CD4-positive, alpha-beta T cell treated with Interleukin-6 at 100 ng/mL for 8 hours (primary cell): Measurements from ENCODE around the gene NDFIP2.

Experiments used
- DNase-seq: peaks from one replicate; pipeline ENCODE4 v3.0.0-alpha.2; 2020; ENCODE audit warnings: mixed read lengths, low spot score

The NDFIP2 gene

GRCh38 chr13:79497064-79497463 lies 16.1 kb downstream of the NDFIP2 start:
- DNase-seq: no peak

- DNase-seq: no peak
These were observed 16.9 kb downstream of the NDFIP2 start for GRCh38 chr13:79497852-79498251.

- DNase-seq: no peak
These were observed 19.9 kb downstream of the NDFIP2 start for GRCh38 chr13:79500829-79501228.

- DNase-seq: no peak
These were observed 20.7 kb downstream of the NDFIP2 start for GRCh38 chr13:79501538-79502232.

GRCh38 chr13:79502859-79503468 lies 22.0 kb downstream of the NDFIP2 start:
- no peak for DNase-seq

GRCh38 chr13:79503473-79504017 lies 22.6 kb downstream of the NDFIP2 start:
- no peak for DNase-seq

- DNase-seq: no peak
These were observed 27.4 kb downstream of the NDFIP2 start for GRCh38 chr13:79508224-79508961.

GRCh38 chr13:79511611-79512010 lies 30.7 kb downstream of the NDFIP2 start:
- DNase-seq: no peak

GRCh38 chr13:79512950-79513349 lies 32.0 kb downstream of the NDFIP2 start:
- DNase-seq: no peak

GRCh38 chr13:79516595-79516994 lies 35.6 kb downstream of the NDFIP2 start:
- no peak for DNase-seq

- DNase-seq: no peak
These were observed 38.3 kb downstream of the NDFIP2 start for GRCh38 chr13:79519255-79519654.

- DNase-seq: no peak
These were observed 41.6 kb downstream of the NDFIP2 start for GRCh38 chr13:79522583-79522982.

GRCh38 chr13:79525064-79525857 lies 44.3 kb downstream of the NDFIP2 start:
- no peak for DNase-seq

- DNase-seq: no peak
These were observed 46.7 kb downstream of the NDFIP2 start for GRCh38 chr13:79527698-79528097.

GRCh38 chr13:79528356-79528755 lies 47.4 kb downstream of the NDFIP2 start:
- no peak for DNase-seq

GRCh38 chr13:79528759-79529191 lies 47.8 kb downstream of the NDFIP2 start:
- DNase-seq: no peak

- no peak for DNase-seq
These were observed 48.9 kb downstream of the NDFIP2 start for GRCh38 chr13:79529817-79530216.

- DNase-seq: no peak
These were observed 49.3 kb downstream of the NDFIP2 start for GRCh38 chr13:79530270-79530669.

GRCh38 chr13:79531542-79532254 lies 50.7 kb downstream of the NDFIP2 start:
- no peak for DNase-seq

- DNase-seq: no peak
These were observed 51.6 kb downstream of the NDFIP2 start for GRCh38 chr13:79532576-79532975.

- no peak for DNase-seq
These were observed 52.9 kb downstream of the NDFIP2 start for GRCh38 chr13:79533781-79534400.
